HG03097 (cell line): ENCODE measurements around the gene NAT9.

ENCODE experiments used
- ATAC-seq: cut with Tn5 transposase; IDR thresholded peaks from one replicate; pipeline ENCODE4 v1.9.1; 2021; ENCODE audit not compliant: unreplicated experiment, low FRiP score

The NAT9 gene

GRCh38 chr17:74746922-74747321 is 29.2 kb downstream of the NAT9 start:
- ATAC-seq = no peak

- no peak for ATAC-seq
Observed at GRCh38 chr17:74746376-74746775, 29.8 kb downstream of the NAT9 start.

GRCh38 chr17:74745548-74746177 is 30.5 kb downstream of the NAT9 start:
- ATAC-seq = no peak

GRCh38 chr17:74744714-74745547 is 31.2 kb downstream of the NAT9 start:
- no peak for ATAC-seq

GRCh38 chr17:74744349-74744713 is 31.8 kb downstream of the NAT9 start:
- no peak for ATAC-seq

- ATAC-seq = no peak
Observed at GRCh38 chr17:74743755-74744154, 32.4 kb downstream of the NAT9 start.

GRCh38 chr17:74742978-74743545 is 33.1 kb downstream of the NAT9 start:
- ATAC-seq = no peak

- ATAC-seq = peak; percentile 50
Observed at GRCh38 chr17:74742153-74742515, 34.0 kb downstream of the NAT9 start.

- ATAC-seq = no peak
Observed at GRCh38 chr17:74740641-74741387, 35.3 kb downstream of the NAT9 start.

- ATAC-seq = no peak
Observed at GRCh38 chr17:74740173-74740572, 36.0 kb downstream of the NAT9 start.

- no peak for ATAC-seq
Observed at GRCh38 chr17:74739227-74739831, 36.8 kb downstream of the NAT9 start.

GRCh38 chr17:74738051-74738996 is 37.8 kb downstream of the NAT9 start:
- ATAC-seq = no peak

- ATAC-seq = no peak
Observed at GRCh38 chr17:74737299-74738050, 38.7 kb downstream of the NAT9 start.

GRCh38 chr17:74736513-74737298 is 39.4 kb downstream of the NAT9 start, which contains the start of gene RAB37:
Gene RAB37, plus strand, starts transcription at chr17:74737256. Its CDS starts 17 bp downstream, at chr17:74737273.
- ATAC-seq = no peak

GRCh38 chr17:74734256-74734655 is 41.9 kb downstream of the NAT9 start:
- no peak for ATAC-seq

- ATAC-seq = no peak
Observed at GRCh38 chr17:74733365-74734122, 42.6 kb downstream of the NAT9 start.
